Adrenal gland (tissue), 12 donors: Measurements from ENCODE around the gene ZMYND10. TPM values are rescaled to one million over a fixed set of nuclear protein-coding genes. Genes with fewer than 3 reads are reported as not detected.

Experiments used
- DNase-seq, 7 donors: peaks; one replicate each; pipeline ENCODE4 v3.0.0-alpha.2; 2019 to 2020
- H3K27ac ChIP-seq, 5 donors: fragments of 200-600 bp; sonication (generic) in 4 of 5; 1 replicate in 3 of 5; 2 replicates in 2 of 5; pipeline versions ENCODE4 v1.5.1 to v1.8.0; 2016 to 2020; ENCODE audit warnings: mild to moderate bottlenecking in 1 of 5
- H3K27me3 ChIP-seq: fragments of 200-600 bp; 2 replicates; pipeline ENCODE4 v1.8.0; 2021
- H3K36me3 ChIP-seq, 2 donors: fragments of 200-600 bp; replicated peaks in 1 of 2; 1 replicate in 1 of 2; 2 replicates in 1 of 2; pipeline versions ENCODE4 v1.5.1 to v1.8.0; 2018 to 2022
- H3K4me1 ChIP-seq, 2 donors: fragments of 200-600 bp; replicated peaks in 1 of 2; 1 replicate in 1 of 2; 2 replicates in 1 of 2; pipeline versions ENCODE4 v1.5.1 to v1.8.0; 2018 to 2021
- H3K4me3 ChIP-seq, 4 donors: fragments of 200-600 bp; sonication (generic) in 3 of 4; one replicate each; pipeline ENCODE4 v1.5.1; 2016 to 2018
- H3K9me3 ChIP-seq, 3 donors: fragments of 200-600 bp; sonication (generic) in 1 of 3; replicated peaks in 1 of 3; 1 replicate in 2 of 3; 2 replicates in 1 of 3; pipeline versions ENCODE4 v1.5.1 to v1.8.0; 2016 to 2021
- CTCF ChIP-seq, 6 experiments: fragments of 450-650 bp in 4 of 6; fragments of 200-600 bp in 2 of 6; sonication (generic) in 1 of 6; IDR thresholded peaks; 1 replicate in 5 of 6; 2 replicates in 1 of 6; pipeline versions ENCODE4 v1.5.1 to v1.8.0; 2016 to 2021; ENCODE audit warnings: antibody characterized with exemption in 6 of 6, mild to moderate bottlenecking in 2 of 6, moderate library complexity in 1 of 6
- POLR2A ChIP-seq, 2 donors: fragments of 450-650 bp; IDR thresholded peaks; one replicate each; pipeline ENCODE4 v1.6.1; 2017; ENCODE audit warnings: antibody characterized with exemption in 2 of 2, mild to moderate bottlenecking in 2 of 2, moderate library complexity in 1 of 2
- WGBS, 4 donors: extraction: QIAGEN DNeasy Blood & Tissue Kit in 2 of 4; methylation state at CpG; one replicate each; pipeline versions ENCODE4 v1.1.5 to v1.1.7; 2013 to 2017; 5-methylcytosine and 5-hydroxymethylcytosine counted together
- intact Hi-C, 2 donors: fragments of 100-400 bp; cut with DNase I; formaldehyde crosslinking; loops; one replicate each; pipeline versions ENCODE4 v1.14.1 to v1.15.0; 2022 to 2023
- polyA plus RNA-seq, 3 donors: library from polyadenylated mRNA; stranded (reverse); fragments of 200-250 nt in 2 of 3; fragments of 350-450 nt in 1 of 3; fragmentation: Illumina TruSeq in 1 of 3; extraction: RNeasy Lipid Tissue Mini Kit (QIAGEN cat#74804) in 1 of 3; gene quantifications; one replicate each; pipeline ENCODE4 v1.2.3, GENCODE V29; 2013 to 2014
- total RNA-seq, 9 donors: library from RNA; depleted of rRNA in 4 of 9; stranded (reverse); fragments of >200 nt in 4 of 9; fragments of 120-200 nt in 1 of 9; fragmentation: NEBNext Ultra II Directional in 1 of 9; extraction: Animal tissue kit (Norgen Biotek cat#: 25700) in 1 of 9; gene quantifications; one replicate each; pipeline versions ENCODE4 v1.1.0 to v1.2.4, GENCODE V29; 2013 to 2023
- donor health status: healthy with polysubstance abuse.
- donor health status: Bipolar disorder and iron deficiency.
- donor health status: DM: yes; HTN: yes; CAD: no.
- donor health status: DM: no; HTN: no; CAD: no.
- donor health status: DM: no; HTN: no; CAD: no.
- donor health status: DM: yes; HTN: yes; CAD: no.

The ZMYND10 gene
- total and polyA plus RNA-seq, 12 donors = 0.11 to 1.9 (median 0.51) TPM; not detected in 4

GRCh38 chr3:50370594-50370993 lies 25.1 kb upstream of the ZMYND10 start:
- Histone ChIP-seq H3K27me3 (no peaks in the 10 kb centered on the region), H3K4me3 (no peak overlapping the region), H3K4me1 (no peaks in the 10 kb centered on the region), H3K9me3 (no peaks in the 10 kb centered on the region), H3K27ac (no peak overlapping the region), H3K36me3 (no peaks in the 10 kb centered on the region)
- DNase-seq = no peak
- 52 to 64% (median 61%) methylated on average over 12 to 14 of the region's 14 CpGs for WGBS, 4 donors
- intact Hi-C loops = no loop called here
- TF ChIP-seq POLR2A (IDR thresholded peaks at IDR 0.05) (no peak), CTCF (IDR thresholded peaks at IDR 0.05) (no peak)

- no peaks in the 10 kb centered on the region for H3K27me3 ChIP-seq
- no peak for TF ChIP-seq POLR2A (IDR thresholded peaks at IDR 0.05)
- TF ChIP-seq CTCF (IDR thresholded peaks at IDR 0.05) = no peak
- intact Hi-C loops = no loop called here
- WGBS, 4 donors = 65 to 75% (median 72%) methylated on average over 7 to 9 of the region's 9 CpGs
- H3K27ac ChIP-seq = no peak overlapping the region
- H3K9me3 ChIP-seq = no peaks in the 10 kb centered on the region
- H3K4me3 ChIP-seq = no peak overlapping the region
- H3K36me3 ChIP-seq = no peaks in the 10 kb centered on the region
- no peak for DNase-seq
- H3K4me1 ChIP-seq = peaks cover 6% of the 10 kb centered on the region in 2 donors
Measured at GRCh38 chr3:50369012-50369670, 23.6 kb upstream of the ZMYND10 start.

- Histone ChIP-seq H3K9me3 (no peaks in the 10 kb centered on the region), H3K27ac (no peak overlapping the region), H3K36me3 (no peaks in the 10 kb centered on the region), H3K27me3 (no peaks in the 10 kb centered on the region), H3K4me1 (peaks cover 6% of the 10 kb centered on the region in 2 donors), H3K4me3 (no peak overlapping the region)
- DNase-seq = no peak
- TF ChIP-seq CTCF (IDR thresholded peaks at IDR 0.05) (no peak), POLR2A (IDR thresholded peaks at IDR 0.05) (no peak)
- intact Hi-C loops = no loop called here
- WGBS, 4 donors = 84 to 86% (median 85%) methylated on average over 2 to 5 of the region's 5 CpGs; no CpG with 5 or more reads in 1 of the 4 donors
Measured at GRCh38 chr3:50365842-50366220, 20.3 kb upstream of the ZMYND10 start.

GRCh38 chr3:50365080-50365841 lies 19.7 kb upstream of the ZMYND10 start:
- Histone ChIP-seq H3K27ac (peak overlapping the region in 1 of 5 donors; percentile 32), H3K9me3 (no peaks in the 10 kb centered on the region), H3K27me3 (no peaks in the 10 kb centered on the region), H3K36me3 (no peaks in the 10 kb centered on the region), H3K4me3 (peak overlapping the region in 2 of 4 donors; percentile 36 to 60), H3K4me1 (peaks cover 6% of the 10 kb centered on the region in 2 donors)
- WGBS, 4 donors = 9 to 28% (median 18%) methylated on average over 8 to 53 of the region's 53 CpGs
- peak; percentile 77 to 86 (median 85) for DNase-seq
- TF ChIP-seq POLR2A (IDR thresholded peaks at IDR 0.05) (peak in 1 of 2 donors; percentile 24), CTCF (IDR thresholded peaks at IDR 0.05) (no peak)
- intact Hi-C loops = no loop called here
